Hepatocyte (in vitro differentiated cells): ENCODE measurements around the gene KLF1. TPM values are rescaled to one million over a fixed set of nuclear protein-coding genes. Genes with fewer than 3 reads are reported as not detected.

Experiments
- DNase-seq: peaks from one replicate; pipeline ENCODE4 v3.0.0-alpha.2; 2016; ENCODE audit warnings: low spot score
- H2AFZ ChIP-seq: fragments of 200-600 bp; sonication (generic); 2 replicates; pipeline ENCODE4 v1.6.0; 2016; ENCODE audit warnings: antibody characterized with exemption, mild to moderate bottlenecking
- H3K27ac ChIP-seq: fragments of 200-600 bp; sonication (generic); 2 replicates; pipeline ENCODE4 v1.5.1; 2016; ENCODE audit warnings: mild to moderate bottlenecking
- H3K27me3 ChIP-seq: fragments of 200-600 bp; sonication (generic); 2 replicates; pipeline ENCODE4 v1.6.1; 2016
- H3K36me3 ChIP-seq: fragments of 200-600 bp; sonication (generic); replicated peaks from 2 replicates; pipeline ENCODE4 v1.5.1; 2016; ENCODE audit warnings: low read depth; ENCODE audit not compliant: insufficient read depth
- H3K4me1 ChIP-seq: fragments of 200-600 bp; sonication (generic); 2 replicates; pipeline ENCODE4 v1.5.1; 2016; ENCODE audit warnings: mild to moderate bottlenecking, moderate library complexity; ENCODE audit not compliant: insufficient read depth
- H3K4me2 ChIP-seq: fragments of 200-600 bp; sonication (generic); 2 replicates; pipeline ENCODE4 v1.6.0; 2016
- H3K4me3 ChIP-seq: fragments of 200-600 bp; sonication (generic); 2 replicates; pipeline ENCODE4 v1.5.1; 2016; ENCODE audit warnings: mild to moderate bottlenecking
- H3K79me2 ChIP-seq: fragments of 200-600 bp; sonication (generic); 2 replicates; pipeline ENCODE4 v1.6.0; 2017; ENCODE audit warnings: mild to moderate bottlenecking
- H3K9me2 ChIP-seq: fragments of 200-600 bp; sonication (generic); replicated peaks from 2 replicates; pipeline ENCODE4 v1.6.0; 2017; ENCODE audit warnings: mild to moderate bottlenecking; ENCODE audit not compliant: insufficient read depth
- H3K9me3 ChIP-seq: fragments of 200-600 bp; sonication (generic); 2 replicates; pipeline ENCODE4 v1.5.1; 2016; ENCODE audit warnings: low read depth, mild to moderate bottlenecking
- H4K20me1 ChIP-seq: fragments of 200-600 bp; sonication (generic); 2 replicates; pipeline ENCODE4 v1.6.0; 2016; ENCODE audit warnings: mild to moderate bottlenecking; ENCODE audit not compliant: insufficient read depth, poor library complexity, severe bottlenecking
- EZH2 ChIP-seq: fragments of 200-600 bp; sonication (generic); IDR thresholded peaks from 2 replicates; pipeline ENCODE4 v1.6.1; 2016; ENCODE audit warnings: antibody characterized with exemption, mild to moderate bottlenecking, borderline replicate concordance
- EZH2phosphoT487 ChIP-seq: fragments of 200-600 bp; sonication (generic); IDR thresholded peaks from one replicate; pipeline ENCODE4 v1.6.1; 2018; ENCODE audit warnings: antibody characterized with exemption, mild to moderate bottlenecking, low read depth, moderate library complexity; ENCODE audit not compliant: unreplicated experiment, severe bottlenecking
- WGBS: methylation state at CpG from one replicate; pipeline ENCODE4 v1.1.6; 2016; ENCODE audit warnings: low lambda C conversion rate; ENCODE audit errors: missing lambda C conversion rate; 5-methylcytosine and 5-hydroxymethylcytosine counted together
- polyA plus RNA-seq: library from polyadenylated mRNA; unstranded; fragments of >200 nt; fragmentation: Nextera tagmentation; extraction: Ambion mirVana; gene quantifications from 2 replicates; pipeline ENCODE4 v1.2.1, GENCODE V29; 2016
- total RNA-seq: library from RNA; depleted of rRNA; stranded (reverse); fragments of >200 nt; gene quantifications from 2 replicates; pipeline ENCODE4 v1.2.3, GENCODE V29; 2014
- TF ChIP-seq, protein P1 (sequence below): fragments of 200-600 bp; sonication (generic); IDR thresholded peaks from 2 replicates; pipeline ENCODE4 v1.5.1; 2016; ENCODE audit warnings: antibody characterized with exemption, mild to moderate bottlenecking; ENCODE audit not compliant: poor library complexity

Gene KLF1
- total and polyA plus RNA-seq, 2 experiments from 2014 or later: 0.37 TPM; not detected in 1

DNA sequence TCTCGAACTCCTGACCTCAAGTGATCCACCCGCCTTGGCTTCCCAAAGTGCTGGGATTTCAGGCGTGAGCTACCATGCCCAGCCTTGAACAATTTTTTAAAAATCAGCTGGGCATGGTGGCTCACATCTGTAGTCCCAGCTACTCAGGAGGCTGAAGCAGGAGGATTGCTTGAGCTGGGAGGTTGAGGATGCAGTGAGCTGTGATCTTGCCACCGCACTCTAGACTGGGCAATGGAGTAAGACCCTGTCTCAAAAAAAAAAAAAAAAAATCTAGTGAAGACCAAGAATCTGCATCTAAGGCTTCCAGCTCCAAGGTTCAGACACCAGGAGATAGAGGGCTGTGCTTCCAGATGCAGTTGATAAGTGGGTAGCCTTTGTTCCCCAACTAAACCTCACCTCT, 22.9 kb downstream of the KLF1 start:
- TF ChIP-seq EZH2phosphoT487 (no peak), EZH2 (no peak)
- TF ChIP-seq, protein P1, sequence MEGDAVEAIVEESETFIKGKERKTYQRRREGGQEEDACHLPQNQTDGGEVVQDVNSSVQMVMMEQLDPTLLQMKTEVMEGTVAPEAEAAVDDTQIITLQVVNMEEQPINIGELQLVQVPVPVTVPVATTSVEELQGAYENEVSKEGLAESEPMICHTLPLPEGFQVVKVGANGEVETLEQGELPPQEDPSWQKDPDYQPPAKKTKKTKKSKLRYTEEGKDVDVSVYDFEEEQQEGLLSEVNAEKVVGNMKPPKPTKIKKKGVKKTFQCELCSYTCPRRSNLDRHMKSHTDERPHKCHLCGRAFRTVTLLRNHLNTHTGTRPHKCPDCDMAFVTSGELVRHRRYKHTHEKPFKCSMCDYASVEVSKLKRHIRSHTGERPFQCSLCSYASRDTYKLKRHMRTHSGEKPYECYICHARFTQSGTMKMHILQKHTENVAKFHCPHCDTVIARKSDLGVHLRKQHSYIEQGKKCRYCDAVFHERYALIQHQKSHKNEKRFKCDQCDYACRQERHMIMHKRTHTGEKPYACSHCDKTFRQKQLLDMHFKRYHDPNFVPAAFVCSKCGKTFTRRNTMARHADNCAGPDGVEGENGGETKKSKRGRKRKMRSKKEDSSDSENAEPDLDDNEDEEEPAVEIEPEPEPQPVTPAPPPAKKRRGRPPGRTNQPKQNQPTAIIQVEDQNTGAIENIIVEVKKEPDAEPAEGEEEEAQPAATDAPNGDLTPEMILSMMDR: no peak
- Histone ChIP-seq H3K4me1 (no peaks in the 10 kb centered on the region), H3K9me2 (no peaks in the 10 kb centered on the region), H3K36me3 (no peaks in the 10 kb centered on the region), H3K79me2 (no peaks in the 10 kb centered on the region), H4K20me1 (no peaks in the 10 kb centered on the region), H2AFZ (no peak overlapping the region), H3K27me3 (no peaks in the 10 kb centered on the region), H3K4me3 (no peak overlapping the region), H3K9me3 (no peaks in the 10 kb centered on the region), H3K4me2 (no peak overlapping the region), H3K27ac (no peak overlapping the region)
- 95% methylated on average over 4 of the region's 4 CpGs for WGBS
- no peak for DNase-seq

GRCh38 chr19:12859546-12859945, 27.5 kb downstream of the KLF1 start:
- Histone ChIP-seq H3K79me2 (no peaks in the 10 kb centered on the region), H4K20me1 (no peaks in the 10 kb centered on the region), H3K9me3 (no peaks in the 10 kb centered on the region), H3K27me3 (no peaks in the 10 kb centered on the region), H3K4me2 (no peak overlapping the region), H3K36me3 (no peaks in the 10 kb centered on the region), H3K9me2 (no peaks in the 10 kb centered on the region), H2AFZ (no peak overlapping the region), H3K4me1 (no peaks in the 10 kb centered on the region), H3K4me3 (no peak overlapping the region), H3K27ac (no peak overlapping the region)
- TF ChIP-seq EZH2phosphoT487 (no peak), EZH2 (no peak)
- TF ChIP-seq, protein P1: no peak
- no peak for DNase-seq
- 79% methylated on average over 7 of the region's 7 CpGs for WGBS

DNA sequence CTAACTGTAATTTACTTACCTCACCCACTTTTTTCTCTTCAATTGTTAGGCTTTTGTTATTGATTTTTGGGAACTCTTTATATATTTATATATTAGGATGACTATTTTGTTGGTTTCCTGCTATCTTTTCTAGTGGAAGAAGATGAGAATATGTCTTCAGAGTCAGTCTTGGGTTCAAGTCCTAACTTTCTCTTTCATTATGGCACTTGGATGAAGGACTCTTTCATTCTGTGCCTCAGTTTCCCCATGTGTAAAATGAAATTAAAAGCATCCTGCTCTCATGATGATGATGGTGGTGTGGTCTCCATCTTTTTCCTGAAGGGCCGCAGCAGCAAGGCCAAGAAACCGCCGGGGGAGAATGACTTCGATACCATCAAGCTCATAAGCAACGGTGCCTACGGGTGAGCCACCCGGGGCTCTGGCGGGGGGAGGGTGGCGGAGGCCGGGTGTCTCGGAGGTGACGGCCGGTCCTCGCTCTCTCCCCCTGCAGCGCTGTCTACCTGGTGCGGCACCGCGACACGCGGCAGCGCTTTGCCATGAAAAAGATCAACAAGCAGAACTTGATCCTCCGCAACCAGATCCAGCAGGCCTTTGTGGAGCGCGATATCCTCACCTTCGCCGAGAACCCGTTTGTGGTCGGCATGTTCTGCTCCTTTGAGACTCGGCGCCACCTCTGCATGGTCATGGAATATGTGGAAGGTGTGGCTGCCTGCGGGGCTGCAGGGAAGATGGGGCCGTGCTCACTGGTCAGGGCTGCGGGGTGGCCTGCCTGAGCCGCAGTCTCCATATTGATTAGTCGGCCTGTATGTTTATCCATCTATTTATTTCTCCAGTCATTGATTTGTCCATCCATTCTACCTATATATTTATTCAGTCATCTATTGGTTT, 28.7 kb downstream of the KLF1 start:
- H3K27ac ChIP-seq: no peak overlapping the region
- no peaks in the 10 kb centered on the region for H3K9me2 ChIP-seq
- no peaks in the 10 kb centered on the region for H3K36me3 ChIP-seq
- H3K4me1 ChIP-seq: no peaks in the 10 kb centered on the region
- H3K27me3 ChIP-seq: no peaks in the 10 kb centered on the region
- 97% methylated on average over 35 of the region's 35 CpGs for WGBS
- H3K9me3 ChIP-seq: no peaks in the 10 kb centered on the region
- H3K4me2 ChIP-seq: no peak overlapping the region
- TF ChIP-seq EZH2phosphoT487 (no peak), EZH2 (no peak)
- TF ChIP-seq, protein P1: no peak
- H4K20me1 ChIP-seq: no peaks in the 10 kb centered on the region
- no peak overlapping the region for H3K4me3 ChIP-seq
- no peaks in the 10 kb centered on the region for H3K79me2 ChIP-seq
- H2AFZ ChIP-seq: no peak overlapping the region
- no peak for DNase-seq
